ENCODE data around the gene MRPL28. TPM values are rescaled to one million over a fixed set of nuclear protein-coding genes. Genes with fewer than 3 reads are reported as not detected.

The MRPL28 gene
- 76.4 and 85.0 TPM in 2 replicates for total RNA-seq

DNA sequence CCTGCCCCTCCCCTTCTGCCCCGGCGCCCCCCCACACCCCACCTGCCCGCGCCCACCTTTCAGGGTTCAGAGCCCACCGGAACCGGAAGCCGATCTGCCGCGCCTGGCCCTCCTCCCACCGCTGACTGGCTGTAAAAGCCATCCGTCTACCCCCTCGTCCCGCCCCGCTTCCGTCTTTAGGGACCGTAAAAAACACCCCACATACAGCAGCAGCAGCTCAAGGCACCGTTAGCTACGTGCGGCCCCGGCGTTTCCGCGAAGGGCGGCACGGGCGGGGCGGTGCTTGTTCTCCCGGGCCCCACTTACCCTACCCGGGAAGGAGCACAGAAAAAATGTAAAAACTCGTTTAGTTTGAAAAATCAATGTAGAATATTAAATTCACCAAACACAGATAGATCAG, at the start of gene MRPL28:
Gene MRPL28 (minus strand): TSS at position 96 of the 400 bp plus-strand sequence. CDS start 320 bp downstream, outside the sequence.

GRCh38 chr16:401468-402348, 31.4 kb upstream of the MRPL28 start, which contains the start of gene DECR2:
Gene DECR2 (plus strand): TSS chr16:401885. CDS start chr16:401964, 79 bp downstream.

DNA sequence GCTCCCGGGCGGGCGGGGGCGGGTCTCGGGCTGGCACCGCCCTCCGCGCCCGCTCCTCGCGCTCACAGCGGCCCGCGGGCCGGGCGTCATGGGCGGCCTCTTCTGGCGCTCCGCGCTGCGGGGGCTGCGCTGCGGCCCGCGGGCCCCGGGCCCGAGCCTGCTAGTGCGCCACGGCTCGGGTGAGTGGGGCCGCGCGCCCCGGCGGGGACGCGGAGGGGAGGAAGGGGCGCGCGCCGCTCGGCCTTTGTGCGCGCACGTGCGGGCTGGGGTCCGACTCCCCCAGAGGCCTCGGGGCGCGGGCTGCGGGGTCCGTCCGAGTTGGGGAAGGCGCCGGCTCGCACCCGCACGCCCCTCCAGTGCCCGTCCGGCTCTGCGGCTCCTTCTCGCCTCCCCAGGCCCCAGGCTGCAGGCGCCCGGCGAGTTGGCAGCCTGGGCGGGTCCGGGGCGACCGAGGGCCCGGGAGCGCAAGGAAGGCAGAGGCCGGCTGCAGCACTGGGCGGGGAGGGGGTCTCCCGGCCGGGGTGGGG, 26.9 kb upstream of the MRPL28 start, which contains the start of gene NME4:
Gene NME4 (plus strand): TSS at position 65 of the 527 bp plus-strand sequence. CDS start 24 bp downstream, at position 89.

GRCh38 chr16:381789-382717, 11.7 kb upstream of the MRPL28 start, which contains the start of gene PGAP6:
Gene PGAP6 (minus strand): TSS chr16:381978. CDS start chr16:381821, 157 bp downstream.

DNA sequence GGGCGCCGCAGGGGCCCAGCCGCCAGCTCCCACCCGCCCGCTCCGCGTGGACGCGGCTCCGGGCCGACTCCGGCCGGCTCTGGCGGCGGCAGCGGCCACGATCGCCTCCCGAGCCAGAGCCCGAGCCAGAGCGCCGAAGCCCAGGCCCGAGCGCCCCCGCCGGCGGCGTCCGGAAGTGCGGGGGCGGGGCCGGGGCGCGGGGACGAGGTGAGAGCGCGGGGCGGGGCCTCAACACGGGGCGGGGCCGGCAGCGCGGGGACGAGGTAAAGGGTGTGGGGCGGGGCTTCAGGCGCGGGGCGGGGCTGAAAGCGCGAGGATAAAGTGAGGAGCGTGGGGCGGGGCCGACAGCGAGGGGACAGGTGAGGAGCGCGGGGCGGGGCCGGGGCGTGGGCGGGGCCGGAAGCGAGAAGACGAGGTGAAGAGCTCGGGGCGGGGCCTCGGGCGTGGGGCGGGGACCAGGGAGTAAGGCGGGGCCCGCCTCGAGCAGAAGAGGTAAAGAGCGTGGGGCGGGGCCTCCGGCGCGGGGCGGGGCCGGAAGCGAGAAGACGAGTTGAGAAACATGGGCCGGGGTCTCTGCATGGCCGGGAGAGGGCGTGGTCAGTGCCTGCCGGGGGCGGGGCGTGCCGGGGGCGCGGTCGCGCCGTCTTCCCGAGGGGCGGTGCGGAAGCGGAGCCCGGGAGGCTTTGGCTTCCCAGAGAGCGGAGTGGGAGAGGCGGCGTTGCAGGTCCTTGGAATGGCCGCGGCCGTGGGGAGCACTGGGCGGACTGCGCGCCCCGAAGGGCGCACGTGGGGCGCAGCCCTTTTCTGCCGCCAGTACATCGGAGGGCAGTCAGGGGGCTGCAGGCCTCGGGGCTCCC, 17.6 kb downstream of the MRPL28 start, which contains the start of gene AXIN1:
Gene AXIN1 (minus strand): TSS at position 177 of the 857 bp plus-strand sequence. CDS start 5,698 bp downstream, outside the sequence.

Other genes starting within 250 kb of the MRPL28 start
- gene NPRL3, start 231.9 kb downstream of the MRPL28 start, total RNA-seq = 12.9 and 14.2 TPM in 2 replicates
- gene HBZ, start 217.9 kb downstream of the MRPL28 start, total RNA-seq = not detected in 2 replicates
- not detected in 2 replicates for gene HBM, start 204.6 kb downstream of the MRPL28 start, total RNA-seq
- gene HBA2, start 197.7 kb downstream of the MRPL28 start, total RNA-seq = not detected in 2 replicates
- gene HBA1, start 193.9 kb downstream of the MRPL28 start, total RNA-seq = not detected in 2 replicates
- not detected in 2 replicates for gene HBQ1, start 190.1 kb downstream of the MRPL28 start, total RNA-seq
- 31.5 and 59.0 TPM in 2 replicates for gene LUC7L, start 141.1 kb downstream of the MRPL28 start, total RNA-seq
- gene FAM234A, start 135.7 kb downstream of the MRPL28 start, total RNA-seq = 58.8 and 81.4 TPM in 2 replicates
- gene RGS11, start 94.6 kb downstream of the MRPL28 start, total RNA-seq = 1.0 and 2.4 TPM in 2 replicates
- gene ARHGDIG, start 89.9 kb downstream of the MRPL28 start, total RNA-seq = 0.44 TPM in 1 of 2 replicates, not detected in the other
- gene PDIA2, start 87.4 kb downstream of the MRPL28 start, total RNA-seq = 0.57 and 2.8 TPM in 2 replicates
- gene AXIN1, start 17.8 kb downstream of the MRPL28 start, total RNA-seq = 25.8 and 28.2 TPM in 2 replicates
- 109 and 146 TPM in 2 replicates for gene PGAP6, start 11.4 kb upstream of the MRPL28 start, total RNA-seq
- gene NME4, start 26.7 kb upstream of the MRPL28 start, total RNA-seq = 96.1 and 115 TPM in 2 replicates
- 8.8 and 10.2 TPM in 2 replicates for gene DECR2, start 31.3 kb upstream of the MRPL28 start, total RNA-seq
- gene RAB11FIP3, start 55.1 kb upstream of the MRPL28 start, total RNA-seq = 23.2 and 27.8 TPM in 2 replicates
- 68.9 and 91.9 TPM in 2 replicates for gene CAPN15, start 157.2 kb upstream of the MRPL28 start, total RNA-seq
- 0.14 TPM in 1 of 2 replicates, not detected in the other for gene PRR35, start 189.9 kb upstream of the MRPL28 start, total RNA-seq
- 2.6 TPM in 2 replicates for gene NHLRC4, start 196.5 kb upstream of the MRPL28 start, total RNA-seq
- 27.8 and 33.5 TPM in 2 replicates for gene PIGQ, start 199.4 kb upstream of the MRPL28 start, total RNA-seq
- gene RAB40C, start 219.5 kb upstream of the MRPL28 start, total RNA-seq = 15.3 and 16.5 TPM in 2 replicates